Measurements from ENCODE around the gene EHD4.

The EHD4 gene

GRCh38 chr15:41851167-41851523, 121.2 kb downstream of the EHD4 start:
- in situ Hi-C loops (cut with HindIII; ENCODE audit: low sequenced_read_pairs): no loop called here
- no peak overlapping the region for H3K4me3 ChIP-seq (ENCODE audit: low read depth, low read length)
- DNase-seq (ENCODE audit: low read depth, low spot score): no peak

DNA sequence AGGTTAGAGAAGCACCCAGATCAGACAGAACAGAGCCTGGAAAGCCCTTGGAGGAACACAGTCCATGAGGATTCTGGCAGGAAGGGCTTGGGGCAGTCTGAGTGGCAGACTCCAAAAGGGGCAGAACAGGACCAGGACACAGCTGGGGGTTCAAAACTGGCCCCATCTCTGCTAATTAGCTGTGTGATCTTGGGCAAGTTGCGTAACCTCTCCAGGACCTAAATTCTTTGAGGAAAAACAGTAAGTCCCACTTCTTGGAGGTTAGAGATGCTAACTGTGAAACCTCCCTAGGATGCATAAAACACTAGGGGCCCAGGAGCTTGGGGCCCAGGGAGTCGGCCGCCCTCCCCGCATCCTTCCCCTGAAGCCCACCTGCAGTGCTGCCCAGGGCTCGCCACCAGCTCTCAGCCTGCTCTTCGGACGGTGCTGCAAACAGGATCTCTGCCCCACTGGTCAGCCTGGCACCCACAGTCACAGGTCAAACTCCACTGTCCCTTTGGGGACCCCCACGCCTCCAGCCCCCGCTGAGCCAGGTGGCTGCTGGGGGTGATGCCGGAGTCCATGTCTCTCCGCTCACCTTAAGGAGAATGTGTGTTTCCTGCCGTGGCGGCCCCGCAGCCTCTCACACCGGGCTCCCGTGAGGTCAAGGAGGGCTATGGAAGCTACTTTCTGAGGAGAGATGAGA, 121.7 kb downstream of the EHD4 start:
- no peak overlapping the region for H3K4me3 ChIP-seq (ENCODE audit: low read depth, low read length)
- in situ Hi-C loops (cut with HindIII; ENCODE audit: low sequenced_read_pairs): no loop called here
- TF ChIP-seq, protein P1, sequence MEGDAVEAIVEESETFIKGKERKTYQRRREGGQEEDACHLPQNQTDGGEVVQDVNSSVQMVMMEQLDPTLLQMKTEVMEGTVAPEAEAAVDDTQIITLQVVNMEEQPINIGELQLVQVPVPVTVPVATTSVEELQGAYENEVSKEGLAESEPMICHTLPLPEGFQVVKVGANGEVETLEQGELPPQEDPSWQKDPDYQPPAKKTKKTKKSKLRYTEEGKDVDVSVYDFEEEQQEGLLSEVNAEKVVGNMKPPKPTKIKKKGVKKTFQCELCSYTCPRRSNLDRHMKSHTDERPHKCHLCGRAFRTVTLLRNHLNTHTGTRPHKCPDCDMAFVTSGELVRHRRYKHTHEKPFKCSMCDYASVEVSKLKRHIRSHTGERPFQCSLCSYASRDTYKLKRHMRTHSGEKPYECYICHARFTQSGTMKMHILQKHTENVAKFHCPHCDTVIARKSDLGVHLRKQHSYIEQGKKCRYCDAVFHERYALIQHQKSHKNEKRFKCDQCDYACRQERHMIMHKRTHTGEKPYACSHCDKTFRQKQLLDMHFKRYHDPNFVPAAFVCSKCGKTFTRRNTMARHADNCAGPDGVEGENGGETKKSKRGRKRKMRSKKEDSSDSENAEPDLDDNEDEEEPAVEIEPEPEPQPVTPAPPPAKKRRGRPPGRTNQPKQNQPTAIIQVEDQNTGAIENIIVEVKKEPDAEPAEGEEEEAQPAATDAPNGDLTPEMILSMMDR (IDR thresholded peaks at IDR 0.05; ENCODE audit: low read depth, low read length): no peak
- DNase-seq (ENCODE audit: low read depth, low spot score): no peak

More at GRCh38 chr15:41851167-41851523, 121.2 kb downstream of the EHD4 start:
- TF ChIP-seq, protein P1 (IDR thresholded peaks at IDR 0.05; ENCODE audit: low read depth, low read length): no peak

DNA sequence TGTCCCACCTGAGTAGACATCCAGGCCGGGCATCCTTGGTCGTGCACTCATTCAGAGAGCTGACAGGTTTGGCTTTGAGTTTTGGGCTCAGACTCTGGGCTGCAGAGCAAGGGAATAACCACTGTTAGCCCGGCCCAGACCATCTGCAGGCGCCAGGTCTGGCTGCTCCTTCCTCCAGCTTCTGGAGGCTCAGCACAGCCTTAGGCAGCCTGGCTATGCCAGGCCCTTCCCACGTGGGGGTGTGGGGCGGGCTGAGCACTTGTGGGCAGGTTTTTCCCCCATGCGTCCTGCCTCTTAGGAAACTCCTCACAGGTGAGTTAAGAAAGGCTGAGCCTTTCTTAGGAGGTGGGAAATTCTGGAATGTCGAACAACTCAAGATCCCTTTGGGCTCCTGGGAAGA, 122.5 kb downstream of the EHD4 start:
- TF ChIP-seq, protein P1 (IDR thresholded peaks at IDR 0.05; ENCODE audit: low read depth, low read length): no peak
- in situ Hi-C loops (cut with HindIII; ENCODE audit: low sequenced_read_pairs): no loop called here
- H3K4me3 ChIP-seq (ENCODE audit: low read depth, low read length): no peak overlapping the region
- no peak for DNase-seq (ENCODE audit: low read depth, low spot score)

GRCh38 chr15:41849204-41849603, 123.2 kb downstream of the EHD4 start:
- no peak overlapping the region for H3K4me3 ChIP-seq (ENCODE audit: low read depth, low read length)
- in situ Hi-C loops (cut with HindIII; ENCODE audit: low sequenced_read_pairs): no loop called here
- TF ChIP-seq, protein P1 (IDR thresholded peaks at IDR 0.05; ENCODE audit: low read depth, low read length): no peak
- DNase-seq (ENCODE audit: low read depth, low spot score): no peak

DNA sequence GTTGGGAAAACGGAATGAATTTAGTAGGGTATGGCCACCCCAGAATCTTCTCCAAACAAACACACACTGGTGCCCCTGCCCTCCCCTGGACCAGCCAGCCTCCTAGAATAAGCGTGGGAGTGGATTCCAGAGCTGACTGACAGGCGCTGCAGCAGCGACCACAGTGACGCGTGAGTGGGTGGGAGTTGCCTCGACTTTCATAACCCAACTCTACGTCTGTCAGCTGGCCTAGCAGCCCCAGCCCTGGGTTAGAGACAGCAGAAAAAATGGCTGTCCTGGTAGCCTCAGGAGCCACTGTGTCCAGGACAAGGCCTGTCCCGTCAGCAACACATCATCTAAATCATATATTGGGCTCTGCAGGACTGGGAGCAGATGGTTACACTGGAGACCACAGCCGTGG, 123.7 kb downstream of the EHD4 start:
- H3K4me3 ChIP-seq (ENCODE audit: low read depth, low read length): no peak overlapping the region
- no peak for DNase-seq (ENCODE audit: low read depth, low spot score)
- TF ChIP-seq, protein P1 (IDR thresholded peaks at IDR 0.05; ENCODE audit: low read depth, low read length): no peak
- in situ Hi-C loops (cut with HindIII; ENCODE audit: low sequenced_read_pairs): no loop called here

- in situ Hi-C loops (cut with HindIII; ENCODE audit: low sequenced_read_pairs): no loop called here
- DNase-seq (ENCODE audit: low read depth, low spot score): no peak
- no peak overlapping the region for H3K4me3 ChIP-seq (ENCODE audit: low read depth, low read length)
- TF ChIP-seq, protein P1 (IDR thresholded peaks at IDR 0.05; ENCODE audit: low read depth, low read length): no peak
These were observed 124.4 kb downstream of the EHD4 start for GRCh38 chr15:41847981-41848380.
